HepG2 (cell line): Measurements from ENCODE around the gene SP4. TPM values are rescaled to one million over a fixed set of nuclear protein-coding genes. Genes with fewer than 3 reads are reported as not detected.

Experiments
- ELF1 ChIP-seq: sonication (generic); formaldehyde crosslinking; IDR thresholded peaks from 2 replicates; pipeline ENCODE4 v1.4.0; 2020; ENCODE audit warnings: missing genetic modification reagents
- FOXP4 ChIP-seq: sonication (generic); formaldehyde crosslinking; IDR thresholded peaks from 2 replicates; pipeline ENCODE4 v1.4.0; 2020; ENCODE audit warnings: missing genetic modification reagents
- IKZF4 ChIP-seq: sonication (generic); formaldehyde crosslinking; IDR thresholded peaks from 2 replicates; pipeline ENCODE4 v1.5.1; 2020; ENCODE audit warnings: borderline replicate concordance, mild to moderate bottlenecking, low read depth, missing genetic modification reagents; ENCODE audit errors: not compliant biosample characterization
- JARID2 ChIP-seq: sonication (generic); formaldehyde crosslinking; IDR thresholded peaks from 2 replicates; pipeline ENCODE4 v1.8.1; 2023; ENCODE audit warnings: missing genetic modification reagents, inconsistent platforms; ENCODE audit not compliant: insufficient replicate concordance
- JUN ChIP-seq: sonication (generic); formaldehyde crosslinking; IDR thresholded peaks from 2 replicates; pipeline ENCODE4 v1.4.0; 2020; ENCODE audit warnings: mild to moderate bottlenecking, missing genetic modification reagents
- KLF11 ChIP-seq: IDR thresholded peaks from 2 replicates; pipeline ENCODE4 v1.6.1; 2016; ENCODE audit warnings: missing compliant biosample characterization
- KLF9 ChIP-seq: IDR thresholded peaks from 2 replicates; pipeline ENCODE4 v1.6.1; 2016; ENCODE audit warnings: low read depth
- NFKB2 ChIP-seq: sonication (generic); formaldehyde crosslinking; IDR thresholded peaks from 2 replicates; pipeline ENCODE4 v1.4.0; 2020; ENCODE audit warnings: missing genetic modification reagents, borderline replicate concordance
- POLR2AphosphoS2 ChIP-seq: IDR thresholded peaks from 2 replicates; pipeline ENCODE4 v1.6.1; 2011; ENCODE audit warnings: low read depth, low read length, improper control_type of control experiment
- PTBP1 ChIP-seq: fragments of 200-400 bp; formaldehyde crosslinking; IDR thresholded peaks from 2 replicates; pipeline ENCODE4 v1.6.1; 2018; ENCODE audit warnings: low read length, low read depth; ENCODE audit not compliant: poor library complexity, severe bottlenecking
- RFX1 ChIP-seq: fragments of 450-650 bp; IDR thresholded peaks from 2 replicates; pipeline ENCODE4 v1.6.1; 2017
- SP5 ChIP-seq: IDR thresholded peaks from 2 replicates; pipeline ENCODE4 v1.6.1; 2016; ENCODE audit warnings: low read depth, borderline replicate concordance
- SPEN ChIP-seq: sonication (generic); formaldehyde crosslinking; IDR thresholded peaks from 2 replicates; pipeline ENCODE4 v1.5.1; 2020; ENCODE audit warnings: low read depth, mild to moderate bottlenecking, missing genetic modification reagents
- SRSF9 ChIP-seq: fragments of 200-400 bp; formaldehyde crosslinking; IDR thresholded peaks from 2 replicates; pipeline ENCODE4 v1.6.1; 2018; ENCODE audit warnings: borderline replicate concordance, mild to moderate bottlenecking, low read depth, low read length; ENCODE audit not compliant: insufficient read depth, poor library complexity, severe bottlenecking
- TBX2 ChIP-seq: sonication (generic); formaldehyde crosslinking; IDR thresholded peaks from 2 replicates; pipeline ENCODE4 v1.5.0; 2020; ENCODE audit warnings: missing genetic modification reagents, mild to moderate bottlenecking, borderline replicate concordance
- TP53 ChIP-seq: sonication (generic); formaldehyde crosslinking; conservative IDR thresholded peaks from 2 replicates; pipeline ENCODE4 v1.4.0; 2020; ENCODE audit warnings: missing genetic modification reagents
- YY1 ChIP-seq: IDR thresholded peaks from 2 replicates; pipeline ENCODE4 v1.6.1; 2011; ENCODE audit warnings: low read length, low read depth, moderate library complexity, mild to moderate bottlenecking; ENCODE audit not compliant: insufficient read depth, insufficient replicate concordance
- ZBTB33 ChIP-seq: sonication (generic); formaldehyde crosslinking; IDR thresholded peaks from 2 replicates; pipeline ENCODE4 v1.4.0; 2020; ENCODE audit warnings: missing genetic modification reagents
- ZNF143 ChIP-seq: sonication (generic); formaldehyde crosslinking; IDR thresholded peaks from 2 replicates; pipeline ENCODE4 v1.4.0; 2020; ENCODE audit warnings: missing genetic modification reagents
- ZNF264 ChIP-seq: sonication (generic); formaldehyde crosslinking; IDR thresholded peaks from 2 replicates; pipeline ENCODE4 v1.4.0; 2020; ENCODE audit warnings: missing genetic modification reagents
- ZNF577 ChIP-seq: sonication (generic); formaldehyde crosslinking; IDR thresholded peaks from 2 replicates; pipeline ENCODE4 v1.4.0; 2020; ENCODE audit warnings: mild to moderate bottlenecking, low read depth, missing genetic modification reagents, borderline replicate concordance
- ZNF879 ChIP-seq: sonication (generic); formaldehyde crosslinking; IDR thresholded peaks from 2 replicates; pipeline ENCODE4 v1.8.1; 2023; ENCODE audit warnings: missing genetic modification reagents
- ZSCAN5A ChIP-seq: sonication (generic); formaldehyde crosslinking; IDR thresholded peaks from 2 replicates; pipeline ENCODE4 v1.8.0; 2022; ENCODE audit warnings: mild to moderate bottlenecking, missing genetic modification reagents, borderline replicate concordance
- polyA plus RNA-seq, 8 experiments: library from polyadenylated mRNA; depleted of rRNA in 3 of 8; stranded (reverse) in 7 of 8; unstranded in 1 of 8; fragments of >200 nt; fragmentation: Illumina TruSeq in 4 of 8; extraction: Trizol in 4 of 8; gene quantifications; 2 replicates each; pipeline versions ENCODE4 v1.2.1 to v1.2.3, GENCODE V29; 2011 to 2016; ENCODE audit warnings: low read depth in 4 of 8, missing spikeins in 1 of 8, mixed read lengths in 1 of 8; ENCODE audit not compliant: insufficient read depth in 1 of 8
- total RNA-seq, 5 experiments: library from RNA; depleted of rRNA; stranded (reverse); fragments of >200 nt; fragmentation: Illumina TruSeq; extraction: Trizol; gene quantifications; 2 replicates each; pipeline ENCODE4 v1.2.3, GENCODE V29; 2016; ENCODE audit warnings: low read depth in 1 of 5

Gene SP4
- total and polyA plus RNA-seq, 2 of the 13 experiments (the other 11 are each of a cell fraction or from before 2014, with no cell fraction given): 2.7 to 4.8 TPM

- no peak for TF ChIP-seq PTBP1
- no peak for TF ChIP-seq ZBTB33
- TF ChIP-seq KLF9: no peak; the same call in 1 of the 2 replicates
- no peak; the same call in 1 of the 2 replicates for TF ChIP-seq FOXP4 (CRISPR knock-in tag)
- no peak for TF ChIP-seq JARID2 (CRISPR knock-in tag)
- no peak for TF ChIP-seq ZNF577 (CRISPR knock-in tag)
- TF ChIP-seq ELF1: peak; percentile 79
- peak; percentile 85; the same call in 1 of the 2 replicates for TF ChIP-seq TBX2
- TF ChIP-seq KLF11 (CRISPR knock-in tag): peak; percentile 79; the same call in 1 of the 2 replicates
- peak; percentile 79 for TF ChIP-seq YY1
- TF ChIP-seq ZNF143 (CRISPR knock-in tag): peak; percentile 94
- 0 out of 2 replicates have a peak, but pooled peaks have one; percentile 42 for TF ChIP-seq ZSCAN5A (CRISPR knock-in tag)
- no peak for TF ChIP-seq JUN (CRISPR knock-in tag)
- TF ChIP-seq TP53 (CRISPR knock-in tag): no peak
- no peak for TF ChIP-seq POLR2AphosphoS2
- 0 out of 2 replicates have a peak, but pooled peaks have one; percentile 73 for TF ChIP-seq NFKB2 (CRISPR knock-in tag)
- no peak for TF ChIP-seq SRSF9
- no peak for TF ChIP-seq RFX1
- TF ChIP-seq SP5: peak; percentile 76; the same call in 1 of the 2 replicates
- TF ChIP-seq ZNF264 (CRISPR knock-in tag): 0 out of 2 replicates have a peak, but pooled peaks have one; percentile 33
- no peak for TF ChIP-seq IKZF4 (CRISPR knock-in tag)
- peak; percentile 62 for TF ChIP-seq SPEN
- 0 out of 2 replicates have a peak, but pooled peaks have one; percentile 21 for TF ChIP-seq ZNF879 (CRISPR knock-in tag)
Observed at GRCh38 chr7:21427182-21427870, 557 bp upstream of the SP4 start (continued).
